ENCODE measurements around the gene ATG101.

Gene ATG101

DNA sequence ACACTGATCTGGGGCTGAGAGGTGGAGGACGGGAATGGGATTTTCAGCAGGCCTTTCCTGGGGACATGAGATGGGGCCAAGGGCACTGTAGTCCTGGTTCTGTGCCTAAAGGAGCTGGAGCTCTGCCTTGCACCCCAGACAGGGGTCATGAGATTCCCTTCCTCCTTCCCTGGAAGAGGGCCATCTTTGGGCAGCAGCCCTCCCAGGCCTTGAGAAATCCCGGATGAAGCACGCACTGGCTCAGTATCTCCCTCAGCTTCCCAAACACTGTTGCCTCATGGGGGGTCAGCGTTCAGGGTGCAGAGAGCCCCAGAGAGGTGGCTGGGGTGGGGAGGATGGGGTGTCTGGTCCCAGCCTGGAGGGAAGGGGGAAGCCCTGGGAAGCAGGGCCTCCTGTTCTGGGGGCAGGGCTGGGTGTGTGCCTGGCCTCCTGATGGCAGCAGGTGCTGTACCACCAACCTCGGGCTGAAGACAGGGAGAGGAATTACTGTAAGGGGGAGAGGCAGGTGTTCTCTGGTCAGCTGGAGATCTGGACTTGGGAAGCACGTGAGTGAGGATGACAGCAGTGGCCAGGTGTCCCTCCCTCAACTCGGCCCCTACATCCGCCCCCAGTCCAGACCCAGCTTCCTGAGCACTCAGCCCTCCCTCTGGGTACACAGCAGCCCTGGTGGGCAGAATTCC is 26.9 kb upstream of the ATG101 start:
- DNase-seq: no peak

- no peak for DNase-seq
Measured at GRCh38 chr12:52043386-52044212, 26.2 kb upstream of the ATG101 start.

- DNase-seq: no peak
Measured at GRCh38 chr12:52044292-52044983, 25.3 kb upstream of the ATG101 start.

- DNase-seq: no peak
Measured at GRCh38 chr12:52045794-52046199, 24.0 kb upstream of the ATG101 start.

- DNase-seq: no peak
Measured at GRCh38 chr12:52046859-52047258, 22.9 kb upstream of the ATG101 start.

DNA sequence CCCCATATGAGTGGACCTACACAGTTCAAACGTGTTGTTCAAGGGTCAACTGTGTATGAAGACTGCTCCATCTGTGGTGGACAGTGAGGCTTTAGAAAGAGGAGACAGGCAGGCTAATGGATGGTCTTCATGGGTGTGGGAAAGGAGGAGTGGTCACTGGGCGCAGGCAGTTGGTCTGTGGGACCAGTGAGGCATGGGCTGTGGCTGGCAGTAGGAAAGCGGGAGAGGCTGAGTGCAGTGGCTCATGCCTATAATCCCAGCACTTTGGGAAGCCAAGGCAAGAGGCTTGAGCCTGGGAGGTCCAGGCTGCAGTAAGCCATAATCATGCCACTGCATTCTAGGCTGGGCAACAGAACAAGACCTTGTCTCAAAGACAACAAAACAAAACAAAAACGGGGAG is 20.5 kb upstream of the ATG101 start:
- no peak for DNase-seq

GRCh38 chr12:52049688-52050087 is 20.1 kb upstream of the ATG101 start:
- no peak for DNase-seq

DNA sequence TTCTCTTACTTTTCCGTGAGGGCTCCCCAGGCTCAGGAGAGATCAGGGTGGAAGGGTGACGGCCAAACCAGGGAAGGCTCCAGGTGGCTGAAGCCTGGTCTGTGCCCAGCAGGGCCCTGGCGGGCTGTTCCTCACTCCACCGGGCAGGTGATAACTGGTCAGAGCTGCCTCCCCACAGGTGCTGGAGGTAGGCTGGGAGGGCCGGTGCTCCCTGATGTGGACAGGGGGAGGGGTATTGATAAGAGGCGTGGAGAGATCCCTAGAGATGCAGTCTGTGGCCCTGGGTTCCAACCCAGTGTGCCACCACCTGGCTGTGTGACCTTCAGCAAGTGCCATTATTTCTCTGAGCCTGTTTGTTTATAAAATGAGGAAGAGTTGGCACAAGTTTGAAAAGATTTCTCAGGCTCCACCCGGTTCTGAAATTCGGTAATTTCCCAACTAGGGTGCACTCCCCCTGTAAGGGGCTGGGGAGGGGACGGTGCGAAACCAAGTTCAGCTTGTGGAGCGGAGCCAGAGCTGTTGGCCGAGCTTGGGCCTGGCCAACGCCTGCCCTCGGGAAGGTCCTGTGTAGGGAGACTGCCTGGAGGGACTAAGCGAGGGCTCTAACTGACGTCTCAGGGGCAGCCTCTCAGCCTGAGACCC is 19.5 kb upstream of the ATG101 start:
- DNase-seq: no peak

- peak; percentile 100 for DNase-seq
Measured at GRCh38 chr12:52050758-52051541, 18.8 kb upstream of the ATG101 start, which contains the start of gene NR4A1. Gene NR4A1, plus strand, starts transcription at chr12:52051442. Its CDS starts 2,887 bp downstream, at chr12:52054329.

DNA sequence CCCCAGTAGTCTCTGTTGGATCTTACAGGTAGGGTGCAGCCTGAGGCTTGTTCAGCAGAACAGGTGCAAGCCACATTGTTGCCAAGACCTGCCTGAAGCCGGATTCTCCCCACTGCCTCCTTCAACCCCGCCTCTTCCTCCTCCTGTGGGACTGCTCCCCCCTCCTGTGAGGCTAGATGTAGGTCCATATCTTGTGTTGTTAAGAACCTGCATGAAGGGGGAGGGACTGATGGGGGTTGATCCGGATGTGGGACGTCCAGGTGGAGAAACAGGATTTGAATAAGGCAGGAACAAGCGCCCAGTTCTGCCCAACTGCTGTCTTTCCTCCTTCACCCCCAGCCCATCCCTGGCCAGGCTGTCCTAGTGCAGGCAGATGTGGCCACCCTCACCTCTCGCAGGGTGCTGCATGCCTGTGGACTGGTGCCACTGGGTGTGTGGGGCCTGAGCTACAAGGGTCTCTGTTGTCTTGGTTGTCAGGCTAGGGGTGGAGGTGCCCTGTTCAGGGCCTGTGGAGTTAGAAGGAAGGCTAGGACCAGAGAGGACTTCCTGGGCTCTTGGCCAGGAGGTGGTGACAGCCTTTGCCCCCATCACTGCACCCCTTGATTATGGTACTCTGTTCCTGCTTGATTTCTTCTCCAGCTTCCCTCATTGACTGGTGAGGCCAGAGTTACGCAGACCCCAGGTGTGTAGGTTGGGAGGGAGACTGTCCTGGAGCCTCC is 17.2 kb upstream of the ATG101 start:
- peak; percentile 75 for DNase-seq

- no peak for DNase-seq
Measured at GRCh38 chr12:52053536-52054209, 16.1 kb upstream of the ATG101 start.

DNA sequence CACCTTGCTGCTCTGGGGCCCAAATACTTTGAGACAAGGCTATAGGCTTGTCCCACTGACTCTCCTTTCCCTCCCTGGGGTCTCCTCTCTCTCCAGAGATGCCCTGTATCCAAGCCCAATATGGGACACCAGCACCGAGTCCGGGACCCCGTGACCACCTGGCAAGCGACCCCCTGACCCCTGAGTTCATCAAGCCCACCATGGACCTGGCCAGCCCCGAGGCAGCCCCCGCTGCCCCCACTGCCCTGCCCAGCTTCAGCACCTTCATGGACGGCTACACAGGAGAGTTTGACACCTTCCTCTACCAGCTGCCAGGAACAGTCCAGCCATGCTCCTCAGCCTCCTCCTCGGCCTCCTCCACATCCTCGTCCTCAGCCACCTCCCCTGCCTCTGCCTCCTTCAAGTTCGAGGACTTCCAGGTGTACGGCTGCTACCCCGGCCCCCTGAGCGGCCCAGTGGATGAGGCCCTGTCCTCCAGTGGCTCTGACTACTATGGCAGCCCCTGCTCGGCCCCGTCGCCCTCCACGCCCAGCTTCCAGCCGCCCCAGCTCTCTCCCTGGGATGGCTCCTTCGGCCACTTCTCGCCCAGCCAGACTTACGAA is 15.4 kb upstream of the ATG101 start:
- DNase-seq: no peak

- peak; percentile 68 for DNase-seq
Measured at GRCh38 chr12:52054833-52055730, 14.7 kb upstream of the ATG101 start.

DNA sequence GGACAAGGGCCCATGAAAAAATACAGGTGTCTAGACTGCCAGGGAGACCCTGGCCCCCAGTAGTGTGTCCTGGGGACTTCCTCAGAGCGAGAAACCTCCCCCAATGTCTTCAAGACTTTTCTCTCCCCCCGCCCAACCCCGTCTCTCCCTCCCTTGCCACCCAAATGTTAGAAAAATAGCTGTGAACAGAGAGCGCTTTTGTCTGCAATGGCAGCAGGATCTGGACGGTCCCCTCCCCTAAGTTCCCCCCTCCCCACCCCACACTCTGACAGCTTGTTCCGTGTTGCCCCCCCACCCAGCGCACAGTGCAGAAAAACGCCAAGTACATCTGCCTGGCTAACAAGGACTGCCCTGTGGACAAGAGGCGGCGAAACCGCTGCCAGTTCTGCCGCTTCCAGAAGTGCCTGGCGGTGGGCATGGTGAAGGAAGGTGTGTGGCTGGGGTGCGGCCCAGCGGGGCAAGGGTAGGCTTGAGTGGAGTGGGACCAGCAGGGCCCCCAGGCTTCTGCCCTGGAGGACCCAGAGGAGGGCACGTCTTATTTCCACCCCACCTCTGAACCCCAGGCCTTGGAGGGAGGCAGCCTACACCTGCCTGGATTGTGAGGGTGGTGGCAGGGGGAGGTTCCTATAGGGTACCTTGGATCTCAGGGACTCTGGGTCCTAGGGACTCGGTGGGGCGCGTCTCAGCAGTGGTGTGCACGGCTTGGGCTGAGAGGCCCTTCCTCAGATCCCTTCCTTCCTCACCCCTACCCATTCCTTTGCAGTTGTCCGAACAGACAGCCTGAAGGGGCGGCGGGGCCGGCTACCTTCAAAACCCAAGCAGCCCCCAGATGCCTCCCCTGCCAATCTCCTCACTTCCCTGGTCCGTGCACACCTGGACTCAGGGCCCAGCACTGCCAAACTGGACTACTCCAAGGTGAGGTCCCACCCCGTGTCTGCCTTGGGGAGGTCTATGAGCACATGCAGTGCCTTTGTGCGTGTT is 13.8 kb upstream of the ATG101 start:
- DNase-seq: no peak

GRCh38 chr12:52056801-52057637 is 12.8 kb upstream of the ATG101 start:
- DNase-seq: no peak

- no peak for DNase-seq
Measured at GRCh38 chr12:52057638-52058576, 11.9 kb upstream of the ATG101 start.
